HG03064 (cell line): ENCODE results near the gene NOC2L.

Source experiments
- ATAC-seq: cut with Tn5 transposase; IDR thresholded peaks from one replicate; pipeline ENCODE4 v1.9.1; 2021; ENCODE audit warnings: low read depth; ENCODE audit not compliant: unreplicated experiment

NOC2L gene

DNA sequence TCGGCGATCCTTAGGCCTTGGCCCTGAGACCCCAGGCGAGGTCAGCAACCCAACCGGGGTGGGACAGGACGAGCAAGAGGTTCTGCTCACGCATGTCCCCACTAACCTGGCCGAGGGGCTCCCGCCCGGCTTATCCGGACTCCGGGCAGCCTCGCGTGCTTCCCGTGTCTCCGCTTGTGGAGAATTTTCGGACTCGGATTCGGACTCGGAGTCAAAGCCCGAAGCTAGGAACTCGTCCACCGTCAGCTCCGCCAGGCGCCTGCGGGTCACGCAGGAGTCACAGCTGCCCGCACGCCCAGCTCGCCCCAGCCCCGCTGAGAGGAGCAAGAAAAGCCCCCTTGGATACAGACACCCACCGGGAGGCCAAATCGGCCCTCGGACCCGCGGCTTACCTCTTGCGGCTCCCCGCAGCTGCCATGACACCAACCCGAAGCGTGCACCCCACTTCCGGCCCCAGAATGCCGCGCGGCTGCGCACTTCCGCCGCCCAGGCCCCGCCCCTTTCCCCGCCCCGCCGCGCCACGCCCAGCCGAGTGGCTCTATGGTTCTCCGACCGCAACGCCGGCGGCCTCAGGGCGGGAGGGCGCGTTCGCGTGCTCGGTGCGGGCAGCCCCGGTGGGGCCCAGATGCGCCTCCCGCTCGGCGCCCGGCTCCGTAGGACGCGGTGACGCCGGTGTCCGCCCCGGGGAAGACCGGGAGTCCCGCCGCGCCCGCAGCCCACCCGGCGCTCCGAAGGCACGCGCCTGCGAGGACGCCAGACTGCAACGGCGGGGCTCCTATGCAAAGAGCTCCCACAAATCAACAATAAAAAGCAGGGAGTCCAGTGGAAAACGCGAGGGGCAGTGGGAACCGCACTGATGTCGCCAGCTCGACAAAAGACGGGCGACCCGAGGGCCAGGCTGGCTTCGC lies at the start of gene NOC2L:
TSS of gene NOC2L (minus strand) at position 434 of the 908 bp plus-strand sequence. CDS start at position 418, 16 bp downstream.
- peak; percentile 59 for ATAC-seq

DNA sequence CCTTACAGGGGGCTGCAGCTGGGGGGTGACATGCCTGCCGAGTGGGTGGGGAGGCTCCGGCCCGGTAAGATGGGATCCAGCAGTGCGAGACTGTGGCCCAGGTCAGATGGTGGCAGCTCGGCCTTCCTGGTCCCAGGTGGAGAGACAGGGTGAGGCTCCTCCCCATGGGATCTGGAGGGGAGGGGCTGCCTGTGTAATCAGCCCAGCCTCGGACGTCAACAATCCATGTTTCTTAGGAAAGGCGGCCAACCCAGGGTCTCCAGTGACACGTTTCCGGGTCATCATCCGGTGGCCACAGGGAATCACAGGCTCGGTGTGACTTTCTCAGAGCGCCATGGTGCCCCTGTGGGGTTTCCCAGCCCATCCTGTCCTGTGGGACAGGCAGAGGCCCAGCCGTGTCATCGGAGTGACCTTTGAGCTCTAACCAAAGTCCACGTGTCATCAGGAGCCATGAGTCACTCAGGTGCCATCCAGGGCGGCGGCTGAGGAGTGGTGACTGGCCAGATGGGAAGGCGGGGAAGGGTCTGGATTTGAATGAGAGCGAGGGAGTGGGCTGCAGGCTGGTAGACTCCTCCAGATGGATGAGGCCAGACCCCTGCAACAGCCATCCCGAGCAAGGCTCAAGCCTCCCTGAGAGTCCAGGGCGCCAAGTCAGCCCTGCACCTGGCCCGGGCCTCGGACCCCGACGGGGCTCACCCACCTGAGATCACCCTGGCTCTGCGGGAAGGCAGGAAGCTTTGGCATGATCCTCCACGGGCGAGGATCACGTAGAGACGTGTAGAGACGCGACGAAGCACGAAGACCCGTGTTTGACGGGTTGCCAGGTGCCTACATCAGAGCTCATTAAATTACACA lies 47.5 kb upstream of the NOC2L start:
- no peak for ATAC-seq

DNA sequence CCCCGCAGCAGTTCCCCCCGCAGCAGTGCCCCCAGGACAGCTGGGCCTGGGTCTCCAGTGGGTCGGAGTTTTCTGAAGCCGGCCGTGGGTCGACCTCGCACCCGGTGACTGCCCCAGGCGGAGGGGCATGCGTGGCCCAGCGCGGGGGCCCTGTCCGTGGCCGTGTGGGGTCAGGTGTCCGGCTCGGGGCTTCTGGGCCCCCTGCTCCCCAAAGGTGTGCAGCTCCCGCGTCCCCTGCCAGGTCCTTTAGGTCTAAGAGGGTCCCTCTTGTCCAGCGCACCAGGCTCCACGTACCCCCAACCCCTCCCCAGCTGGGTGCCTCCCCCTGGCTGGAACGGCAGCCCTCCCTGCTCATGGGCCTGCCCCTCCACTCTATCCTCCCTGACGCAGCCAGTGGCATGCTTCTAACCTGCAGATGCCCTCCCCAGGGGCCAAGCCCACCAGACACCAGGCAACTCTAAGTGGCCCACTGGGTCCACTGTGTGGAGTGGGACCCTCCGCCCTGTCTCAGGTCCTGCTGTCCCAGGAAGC lies 46.8 kb upstream of the NOC2L start:
- no peak for ATAC-seq

DNA sequence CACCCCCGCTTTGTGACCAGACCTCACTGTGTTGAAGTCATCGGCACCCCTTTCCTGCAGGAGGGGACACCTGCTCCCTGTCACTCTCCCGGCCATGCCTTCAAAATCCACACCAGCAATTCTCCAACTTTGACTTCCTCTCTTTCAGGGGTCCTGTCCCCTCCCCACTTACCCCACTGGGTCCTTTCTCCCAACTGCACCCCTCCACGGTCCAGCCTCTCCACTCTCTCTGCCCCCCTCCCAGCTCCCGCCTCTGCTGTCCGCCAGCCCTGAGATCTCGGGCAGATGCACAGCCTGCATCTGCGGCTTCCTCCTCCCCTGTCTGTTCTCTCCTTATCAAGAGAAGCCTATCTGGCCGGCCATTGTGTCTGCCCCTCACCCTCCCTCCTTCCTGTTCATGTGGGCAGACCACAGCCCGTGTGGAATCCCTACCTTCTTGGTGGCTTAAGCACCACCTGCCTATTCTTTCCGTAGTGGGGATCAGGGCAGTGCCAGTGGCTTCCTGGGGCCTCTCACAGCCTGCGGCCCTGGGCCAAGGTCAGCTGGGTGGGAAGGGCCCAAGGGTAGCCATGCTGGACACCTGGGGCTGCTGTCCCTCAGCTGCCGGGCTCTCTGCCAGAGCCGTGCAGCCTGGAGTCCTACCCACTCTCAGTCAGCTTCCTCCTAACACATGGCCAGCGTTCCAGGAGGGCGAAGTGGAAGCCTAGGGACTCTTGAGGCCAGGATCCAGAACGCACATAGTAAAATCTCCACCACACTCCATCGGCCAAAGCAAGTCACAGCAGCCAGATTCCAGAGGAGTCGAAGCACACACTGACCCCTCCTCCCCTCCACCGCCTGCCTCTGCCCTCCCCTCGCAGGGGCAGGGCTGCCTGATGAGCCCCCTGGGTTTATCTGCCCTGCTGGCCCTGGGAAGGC lies 46.0 kb upstream of the NOC2L start:
- ATAC-seq = no peak

DNA sequence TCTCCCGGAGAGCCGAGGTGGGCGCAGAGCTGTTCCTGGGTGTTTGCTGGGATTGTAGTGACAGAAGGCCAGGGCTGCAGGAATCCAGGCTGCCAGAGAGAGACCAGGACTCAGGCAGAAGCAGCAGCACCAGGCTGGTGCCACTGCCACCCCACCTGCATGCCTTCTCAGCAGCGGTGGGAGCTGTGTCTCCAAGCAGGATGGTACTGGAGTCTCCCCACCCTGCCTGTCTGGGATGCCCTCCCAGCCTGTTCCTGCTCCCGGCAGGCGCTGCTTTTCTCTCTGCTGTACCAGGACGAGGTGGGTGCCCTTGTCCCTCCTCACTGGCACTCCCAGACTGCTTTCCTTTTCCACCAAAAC lies 45.3 kb upstream of the NOC2L start:
- no peak for ATAC-seq

DNA sequence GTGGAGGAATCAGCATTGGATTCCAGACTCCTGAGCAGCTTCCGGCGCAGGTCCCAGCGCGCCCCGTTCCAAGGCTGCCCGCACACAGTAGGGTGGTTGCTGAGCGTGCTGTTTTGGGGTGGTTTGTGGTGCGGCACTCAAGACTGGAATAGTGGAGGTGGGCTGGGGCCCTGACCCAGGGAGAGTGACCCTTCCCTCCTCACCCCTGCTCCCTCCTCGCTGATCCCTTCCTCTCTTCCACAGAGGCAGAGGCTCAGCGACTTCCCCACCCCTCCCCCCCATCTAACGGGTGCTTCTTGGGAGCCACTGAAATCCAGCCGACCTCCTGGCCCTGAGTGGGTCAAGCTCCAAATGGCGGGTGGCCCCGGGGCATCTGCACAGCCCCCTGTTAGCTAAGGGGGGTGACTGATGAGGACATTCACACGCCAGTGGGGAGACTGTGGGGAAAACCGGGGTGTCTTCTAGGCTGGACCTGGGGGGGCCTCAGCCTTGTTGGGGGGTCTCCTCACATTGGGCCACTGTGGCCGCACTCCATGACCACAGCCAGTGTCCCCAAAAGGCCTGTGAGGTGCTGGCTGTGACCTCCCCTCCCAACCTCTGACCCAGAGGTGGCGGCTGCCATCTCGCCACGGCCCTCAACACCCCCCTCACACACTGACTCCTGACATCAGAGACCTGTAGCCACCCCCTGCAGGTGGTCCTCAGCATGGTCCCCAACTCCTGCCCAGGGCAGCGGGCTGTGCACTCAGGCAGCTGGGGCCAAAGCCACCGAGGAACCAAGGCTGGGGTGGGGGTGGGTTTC lies 44.8 kb upstream of the NOC2L start:
- ATAC-seq = no peak

DNA sequence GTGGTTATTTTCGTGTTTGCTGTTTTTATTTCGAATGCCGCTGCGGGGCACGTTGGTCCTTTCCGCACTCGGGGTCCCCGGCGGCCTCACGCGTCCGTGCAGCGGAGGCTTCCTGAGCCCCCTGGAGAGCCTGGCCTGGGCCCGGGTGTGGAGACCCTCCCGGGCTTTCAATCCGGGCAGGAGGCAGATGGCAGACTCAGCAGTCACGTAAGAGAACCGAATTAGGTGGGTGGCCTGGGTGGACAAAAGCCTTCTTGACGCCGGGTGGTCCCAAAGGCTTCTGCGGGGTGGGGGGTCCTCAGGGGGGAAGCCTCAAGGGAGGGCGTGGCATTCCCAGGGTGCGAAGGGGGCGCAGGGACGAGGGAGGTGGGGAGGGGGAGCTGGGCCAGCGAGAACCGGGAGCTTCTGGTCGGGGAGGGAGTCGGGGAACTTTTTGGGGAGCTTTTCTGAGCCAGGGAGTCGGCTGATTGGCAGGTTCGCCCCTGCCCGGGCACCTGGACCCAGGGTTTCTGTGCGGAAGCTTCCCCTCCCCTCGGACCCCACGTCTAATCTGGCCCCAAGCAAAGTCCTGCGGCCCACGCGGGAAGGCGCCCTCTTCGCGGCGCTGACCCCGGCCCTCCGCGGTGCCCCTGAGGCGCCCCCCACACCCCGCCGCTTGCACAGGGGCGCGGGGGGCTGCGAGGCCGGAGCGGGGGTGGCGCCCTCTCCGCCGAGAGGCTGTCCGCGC lies 42.2 kb upstream of the NOC2L start:
- ATAC-seq = no peak

DNA sequence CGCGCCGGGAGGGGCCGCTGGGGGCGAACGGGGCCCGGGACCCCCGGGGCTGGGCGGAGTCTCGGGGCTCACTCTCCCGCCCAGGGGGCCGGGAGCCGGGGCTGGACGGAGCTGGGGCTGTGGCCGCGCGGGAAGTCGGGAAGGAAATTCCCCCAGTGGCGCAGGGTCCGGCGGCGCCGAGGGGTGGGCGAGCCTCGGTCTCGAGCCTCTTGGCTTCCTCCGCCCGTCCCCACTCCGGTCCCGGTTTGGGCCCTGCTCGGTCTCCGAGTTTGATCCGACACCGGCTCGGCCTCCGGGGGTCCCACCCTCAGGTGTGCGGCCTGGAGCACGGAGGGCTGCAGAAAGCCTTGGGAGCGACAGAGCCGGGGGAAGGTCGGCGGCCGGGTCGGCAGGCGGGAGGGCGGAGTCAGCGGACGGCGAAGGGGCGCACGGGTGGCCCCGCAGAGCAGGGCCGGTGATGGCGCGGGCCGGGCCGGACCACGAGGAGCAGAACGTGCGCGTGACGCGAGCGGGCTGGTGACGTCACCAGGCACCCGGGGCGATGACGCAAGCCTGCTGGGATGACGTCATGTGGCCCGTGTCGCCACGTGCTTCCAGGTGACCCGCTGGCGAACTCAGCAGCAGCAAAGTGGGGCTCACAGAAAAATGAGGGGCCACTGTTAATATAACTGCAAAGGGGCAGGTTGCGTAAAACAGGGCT lies 41.5 kb upstream of the NOC2L start:
- ATAC-seq = no peak

DNA sequence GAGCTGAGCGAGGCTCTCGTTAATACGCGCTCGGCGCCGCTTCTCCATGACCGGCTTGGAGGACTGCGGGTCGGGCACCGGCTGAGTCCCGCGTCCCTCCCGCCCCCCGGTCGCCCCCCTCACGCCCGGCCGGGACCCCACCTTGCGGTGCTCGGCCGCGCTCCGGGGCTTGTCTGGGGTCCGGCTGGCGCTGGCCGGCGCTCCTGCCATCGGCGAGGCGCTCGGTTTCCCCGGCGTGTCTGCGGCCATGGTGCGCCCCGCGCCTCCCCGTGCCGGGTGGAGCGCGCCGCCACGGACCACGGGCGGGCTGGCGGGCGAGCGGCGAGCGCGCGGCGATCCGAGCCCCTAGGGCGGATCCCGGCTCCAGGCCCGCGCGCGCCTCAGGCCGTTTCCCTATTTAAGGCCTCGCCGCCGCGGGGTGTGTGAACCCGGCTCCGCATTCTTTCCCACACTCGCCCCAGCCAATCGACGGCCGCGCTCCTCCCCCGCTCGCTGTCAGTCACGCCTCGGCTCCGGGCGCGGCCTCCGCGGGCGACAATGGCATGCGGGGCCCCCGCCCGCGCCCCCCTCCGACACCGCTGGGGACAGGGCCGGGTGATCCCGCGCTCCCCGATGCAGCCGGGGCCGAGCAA lies 40.8 kb upstream of the NOC2L start, which contains the start of gene HES4:
TSS of gene HES4 (minus strand) at position 373 of the 632 bp plus-strand sequence. CDS start at position 249, 124 bp downstream.
- no peak for ATAC-seq

DNA sequence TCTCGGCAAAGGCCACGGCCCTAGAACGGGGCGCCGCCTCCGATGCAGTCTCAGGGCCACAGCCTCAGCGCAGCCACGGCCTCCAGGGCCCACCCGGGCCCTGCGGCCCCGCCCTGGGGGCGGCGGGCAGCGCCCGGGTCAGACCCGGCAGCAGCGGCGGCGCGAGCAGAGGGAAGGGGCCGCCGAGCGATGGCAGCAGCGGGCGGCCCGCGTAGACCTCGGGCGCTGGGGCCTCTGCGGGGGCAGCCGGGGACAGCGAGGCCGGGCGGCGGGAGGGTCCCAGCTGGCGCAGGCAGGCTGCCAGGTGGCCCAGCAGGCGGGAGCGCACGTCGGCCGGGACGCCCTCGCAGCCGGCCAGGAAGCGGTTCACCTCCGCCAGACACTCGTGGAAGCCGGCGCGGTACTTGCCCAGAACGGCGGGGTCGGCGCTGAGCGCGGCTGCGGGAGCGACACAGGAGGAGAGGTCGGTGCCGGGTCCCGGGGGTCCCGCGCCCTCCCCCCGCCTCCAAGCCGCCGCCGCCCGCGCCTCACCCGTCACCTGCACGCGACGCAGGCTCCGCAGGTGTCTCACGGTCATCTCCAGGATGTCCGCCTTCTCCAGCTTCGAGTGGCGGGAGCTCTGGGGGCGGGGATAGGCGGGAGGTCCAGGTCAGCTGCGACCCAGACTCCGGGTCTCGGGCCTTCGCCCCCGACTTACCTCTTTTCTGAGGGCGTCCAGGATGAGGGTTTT lies 40.1 kb upstream of the NOC2L start:
- ATAC-seq = no peak

DNA sequence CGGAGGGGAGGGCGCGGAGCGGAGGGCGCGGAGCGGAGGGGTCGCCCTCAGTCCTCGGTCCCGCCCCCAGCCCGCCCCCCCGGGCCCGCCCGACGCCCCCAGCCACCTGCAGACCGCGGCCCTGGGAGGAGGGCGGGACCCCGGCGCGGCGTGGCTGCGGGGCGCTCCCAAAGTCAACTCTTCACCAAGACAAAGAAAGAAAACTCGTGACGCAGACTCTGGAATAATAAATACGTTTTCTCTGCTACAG lies 39.6 kb upstream of the NOC2L start:
- ATAC-seq = no peak

DNA sequence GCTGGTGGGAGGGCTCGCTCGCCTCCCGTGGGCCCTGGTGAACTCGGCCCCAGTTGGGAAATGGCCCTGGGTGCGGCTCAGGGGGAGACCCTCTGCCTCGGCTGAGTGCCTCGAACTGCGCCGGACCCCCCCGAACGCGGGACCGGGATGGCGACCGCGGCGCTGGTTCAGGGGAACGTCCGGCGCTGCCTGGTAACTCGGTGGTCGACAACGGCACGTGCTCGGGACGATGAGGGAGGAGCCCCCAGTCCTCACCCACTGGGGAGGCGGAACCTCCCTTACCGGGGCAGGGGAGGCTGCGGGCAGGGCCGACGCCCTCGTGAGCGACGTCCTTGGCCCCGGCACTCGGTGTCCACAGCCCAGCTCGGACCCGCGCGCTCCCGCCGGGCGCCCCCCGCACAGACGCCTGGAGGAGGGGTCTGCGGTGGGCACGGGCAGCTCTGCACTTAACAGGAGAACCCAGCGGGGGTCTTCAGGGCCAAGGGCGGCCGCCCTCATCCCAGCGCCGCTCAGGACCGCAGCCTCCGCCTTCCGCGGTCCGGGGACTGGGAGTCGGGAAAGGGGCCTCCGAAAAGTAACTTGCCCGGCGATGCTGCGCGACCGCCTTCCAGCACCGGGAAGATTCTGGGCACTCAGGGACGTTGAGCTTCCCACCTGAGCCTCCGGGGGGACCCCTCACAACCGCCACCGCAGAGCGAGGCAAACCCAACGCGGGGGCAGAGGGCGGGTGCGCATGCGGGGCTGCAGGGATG lies 39.1 kb upstream of the NOC2L start:
- ATAC-seq = no peak

DNA sequence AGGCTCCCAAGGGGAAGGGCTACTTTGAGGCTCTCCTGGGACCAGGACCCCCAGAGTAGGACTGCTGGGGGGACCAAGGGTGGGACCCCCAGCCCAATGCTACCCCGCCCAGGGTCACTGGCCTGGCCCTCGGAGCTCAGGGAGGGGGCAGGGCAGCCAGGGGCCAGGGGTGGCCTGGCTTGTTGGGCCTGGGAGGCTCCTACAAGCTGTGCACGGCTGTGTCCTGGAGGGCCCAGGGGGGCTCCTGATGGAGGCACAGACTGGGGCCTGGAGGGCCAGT lies 38.6 kb upstream of the NOC2L start:
- ATAC-seq = no peak

DNA sequence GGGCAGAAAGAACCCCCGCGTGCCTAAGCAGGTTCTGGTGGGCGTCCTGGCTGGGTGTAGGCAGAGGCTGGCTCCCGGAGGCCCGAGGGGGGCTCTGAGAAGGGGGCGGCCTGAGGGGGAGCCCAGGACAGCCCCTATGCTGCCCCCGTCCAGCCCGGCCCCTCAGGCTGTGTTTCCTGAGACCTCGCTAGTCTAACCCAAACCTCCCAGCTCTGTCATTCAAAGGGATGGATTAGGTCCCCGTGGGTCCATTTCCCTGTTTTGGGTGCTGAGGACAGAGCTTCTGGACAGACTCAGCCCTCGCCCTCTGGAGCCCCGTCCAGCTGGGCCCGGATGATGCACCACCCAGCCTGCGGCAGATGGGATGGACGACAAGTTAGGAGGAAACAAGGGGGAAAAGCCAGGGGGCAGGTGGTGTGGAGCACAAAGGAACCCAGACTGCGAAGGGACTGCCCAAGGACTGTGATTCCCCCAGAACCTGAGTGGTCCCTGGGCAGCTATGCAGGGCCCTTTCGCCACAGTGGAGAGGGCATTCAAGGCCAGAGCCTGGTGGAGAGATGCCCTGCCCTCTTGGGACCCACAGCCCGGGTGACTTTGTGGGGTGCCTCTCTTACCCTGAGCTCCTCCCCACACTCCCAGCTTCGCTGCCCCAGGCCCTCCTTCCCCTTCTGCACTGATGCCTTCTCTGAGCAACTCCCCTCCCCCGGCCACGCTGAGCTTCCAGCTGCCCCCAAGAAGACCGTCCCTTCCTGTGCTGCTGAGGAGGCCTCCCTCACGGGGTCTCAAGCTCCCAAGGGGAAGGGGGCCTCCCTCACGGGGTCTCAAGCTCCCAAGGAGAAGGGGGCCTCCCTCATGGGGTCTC lies 38.0 kb upstream of the NOC2L start:
- ATAC-seq = no peak

DNA sequence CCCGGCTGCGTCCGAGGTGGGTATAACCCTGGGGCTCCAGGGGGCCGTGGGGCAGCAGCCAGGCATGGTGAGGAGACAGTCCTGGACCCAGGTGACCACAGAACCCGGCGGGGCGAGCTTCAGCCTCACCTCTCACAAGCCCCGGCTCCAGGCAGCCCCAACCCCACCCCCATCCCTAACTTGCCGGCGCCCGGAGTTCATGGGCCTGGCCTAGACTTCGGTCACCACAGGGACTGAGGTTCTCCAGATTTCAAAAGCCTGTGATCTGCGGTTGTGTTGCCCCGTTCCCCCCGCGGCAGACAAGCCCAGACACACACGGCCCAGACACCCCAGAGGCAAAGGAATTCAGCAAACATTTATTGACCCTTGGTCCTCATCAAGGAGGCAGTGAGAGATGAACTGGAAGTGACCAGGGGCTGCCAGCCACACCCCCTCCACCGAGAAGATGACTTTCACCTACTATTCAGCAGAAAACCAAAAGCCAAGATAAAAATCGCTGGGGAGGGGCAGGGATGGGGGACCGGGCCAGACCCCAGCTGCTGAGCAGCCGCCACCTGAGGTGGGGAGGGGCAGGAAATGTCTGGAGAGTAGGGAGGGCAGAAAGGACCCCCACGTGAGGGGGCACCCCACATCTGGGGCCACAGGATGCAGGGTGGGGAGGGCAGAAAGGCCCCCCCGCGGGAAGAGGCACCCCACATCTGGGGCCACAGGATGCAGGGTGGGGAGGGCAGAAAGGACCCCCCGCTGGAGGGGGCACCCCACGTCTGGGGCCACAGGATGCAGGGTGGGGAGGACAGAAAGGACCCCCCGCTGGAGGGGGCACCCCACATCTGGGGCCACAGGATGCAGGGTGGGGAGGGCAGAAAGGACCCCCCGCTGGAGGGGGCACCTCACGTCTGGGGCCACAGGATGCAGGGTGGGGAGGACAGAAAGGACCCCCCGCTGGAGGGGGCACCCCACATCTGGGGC lies 36.9 kb upstream of the NOC2L start:
- ATAC-seq = no peak
